UCSD-AML1 (cell line): Measurements from ENCODE around the gene PSME1.

Experiments used
- DNase-seq: peaks from one replicate; lab custom pipeline; 2025; ENCODE audit not compliant: unreplicated experiment; lab: John Stamatoyannopoulos, UW

PSME1 gene

GRCh38 chr14:24171422-24172260 lies 35.6 kb downstream of the PSME1 start, which contains the start of gene REC8:
Gene REC8, plus strand, starts transcription at chr14:24172080. Its CDS starts 473 bp downstream, at chr14:24172553.
- DNase-seq, result no peak

GRCh38 chr14:24172261-24172860 lies 36.4 kb downstream of the PSME1 start:
- DNase-seq, result no peak

GRCh38 chr14:24172871-24173281 lies 36.9 kb downstream of the PSME1 start:
- no peak for DNase-seq

DNA sequence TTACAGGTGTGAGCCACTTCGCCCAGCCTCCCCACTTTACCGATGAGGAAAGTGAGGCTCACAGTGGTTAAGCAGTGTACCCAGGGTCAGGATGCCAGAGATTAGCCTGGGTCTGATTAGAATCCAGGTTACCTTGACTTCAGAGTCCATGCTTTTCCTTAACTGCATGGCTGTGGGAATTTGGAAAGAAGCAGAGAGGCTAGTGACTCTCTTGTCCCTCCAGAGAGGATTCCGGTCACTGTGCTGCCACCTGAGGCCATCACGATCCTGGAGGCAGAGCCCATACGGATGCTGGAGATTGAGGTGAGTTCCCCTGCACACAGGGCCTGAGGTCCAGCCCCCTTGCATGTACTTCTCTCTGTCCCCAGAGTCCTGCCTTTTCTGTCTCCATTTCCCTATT lies 40.6 kb downstream of the PSME1 start:
- DNase-seq, result no peak

- no peak for DNase-seq
Measured at GRCh38 chr14:24177041-24177825, 41.2 kb downstream of the PSME1 start.

DNA sequence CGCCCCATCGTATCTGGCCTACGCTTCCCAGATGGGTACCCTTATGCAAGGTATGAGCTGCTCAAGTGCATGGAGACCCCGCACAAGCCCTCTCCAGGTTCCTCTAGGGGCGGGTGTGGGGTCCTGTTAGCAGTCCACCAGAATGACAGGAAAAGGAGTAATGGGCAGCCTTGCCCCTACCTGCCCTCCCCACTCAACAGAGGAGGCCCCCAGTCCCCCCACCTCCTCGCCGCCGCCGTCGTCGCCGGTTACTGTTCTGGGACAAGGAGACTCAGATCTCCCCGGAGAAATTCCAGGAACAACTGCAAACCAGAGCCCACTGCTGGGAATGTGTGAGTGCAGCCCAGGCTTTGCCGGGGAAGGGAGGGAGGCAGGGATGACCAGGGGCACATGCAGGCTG lies 41.9 kb downstream of the PSME1 start:
- no peak for DNase-seq

DNA sequence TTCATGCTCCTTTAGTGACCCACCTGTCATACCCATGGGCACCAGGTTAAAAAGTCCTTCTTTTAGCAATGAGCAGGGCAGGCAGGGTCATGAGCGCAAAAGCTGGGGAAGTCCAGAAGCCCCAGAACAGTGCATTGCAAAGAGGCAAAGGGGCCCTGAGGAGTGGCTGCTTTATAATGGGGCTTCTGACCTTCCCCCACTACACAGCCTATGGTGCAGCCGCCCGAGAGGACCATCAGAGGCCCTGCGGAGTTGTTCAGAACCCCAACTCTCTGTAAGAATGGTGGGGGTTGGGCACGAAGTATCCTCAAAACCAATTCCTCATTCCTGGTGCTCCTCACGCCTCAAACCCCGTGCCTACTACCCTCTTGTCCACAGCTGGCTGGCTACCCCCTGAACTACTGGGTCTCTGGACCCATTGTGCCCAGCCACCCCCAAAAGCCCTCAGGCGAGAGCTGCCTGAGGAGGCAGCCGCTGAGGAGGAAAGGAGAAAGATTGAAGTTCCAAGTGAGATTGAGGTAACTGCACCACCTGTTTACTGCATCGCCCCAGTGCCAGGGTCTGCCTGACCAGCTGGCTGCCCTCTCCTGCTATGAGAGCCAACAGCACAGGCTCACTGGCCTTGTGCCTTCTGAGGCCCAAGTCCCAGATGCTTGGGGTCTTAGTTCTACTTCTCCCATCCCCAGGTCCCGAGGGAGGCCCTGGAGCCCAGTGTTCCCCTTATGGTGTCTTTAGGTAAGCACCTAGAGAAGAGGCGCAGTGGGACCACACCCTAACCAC lies 42.6 kb downstream of the PSME1 start:
- no peak for DNase-seq

DNA sequence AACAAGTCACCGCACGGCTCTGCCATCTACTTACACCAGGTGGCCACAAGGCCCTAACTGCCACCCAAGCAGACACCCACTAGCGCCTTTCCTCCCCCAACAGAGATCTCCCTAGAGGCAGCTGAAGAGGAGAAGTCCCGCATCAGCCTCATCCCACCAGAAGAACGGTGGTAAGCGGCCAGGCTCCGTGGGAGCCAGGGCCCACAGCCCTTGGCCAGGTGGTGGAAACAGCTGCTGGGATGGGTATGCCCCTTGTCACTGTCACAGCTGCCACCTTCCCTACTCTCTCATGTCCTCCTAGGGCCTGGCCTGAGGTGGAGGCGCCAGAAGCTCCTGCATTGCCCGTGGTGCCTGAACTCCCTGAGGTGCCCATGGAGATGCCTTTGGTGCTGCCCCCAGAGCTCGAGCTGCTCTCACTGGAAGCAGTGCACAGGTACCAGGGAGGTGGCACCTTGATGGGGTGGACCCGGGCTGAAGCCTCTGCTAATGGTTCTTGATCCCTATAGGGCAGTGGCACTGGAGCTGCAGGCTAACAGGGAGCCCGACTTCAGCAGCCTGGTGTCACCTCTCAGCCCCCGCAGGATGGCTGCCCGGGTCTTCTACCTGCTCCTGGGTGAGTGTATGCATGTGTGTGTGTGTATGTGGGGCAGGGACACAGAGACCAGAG lies 43.4 kb downstream of the PSME1 start:
- no peak for DNase-seq

DNA sequence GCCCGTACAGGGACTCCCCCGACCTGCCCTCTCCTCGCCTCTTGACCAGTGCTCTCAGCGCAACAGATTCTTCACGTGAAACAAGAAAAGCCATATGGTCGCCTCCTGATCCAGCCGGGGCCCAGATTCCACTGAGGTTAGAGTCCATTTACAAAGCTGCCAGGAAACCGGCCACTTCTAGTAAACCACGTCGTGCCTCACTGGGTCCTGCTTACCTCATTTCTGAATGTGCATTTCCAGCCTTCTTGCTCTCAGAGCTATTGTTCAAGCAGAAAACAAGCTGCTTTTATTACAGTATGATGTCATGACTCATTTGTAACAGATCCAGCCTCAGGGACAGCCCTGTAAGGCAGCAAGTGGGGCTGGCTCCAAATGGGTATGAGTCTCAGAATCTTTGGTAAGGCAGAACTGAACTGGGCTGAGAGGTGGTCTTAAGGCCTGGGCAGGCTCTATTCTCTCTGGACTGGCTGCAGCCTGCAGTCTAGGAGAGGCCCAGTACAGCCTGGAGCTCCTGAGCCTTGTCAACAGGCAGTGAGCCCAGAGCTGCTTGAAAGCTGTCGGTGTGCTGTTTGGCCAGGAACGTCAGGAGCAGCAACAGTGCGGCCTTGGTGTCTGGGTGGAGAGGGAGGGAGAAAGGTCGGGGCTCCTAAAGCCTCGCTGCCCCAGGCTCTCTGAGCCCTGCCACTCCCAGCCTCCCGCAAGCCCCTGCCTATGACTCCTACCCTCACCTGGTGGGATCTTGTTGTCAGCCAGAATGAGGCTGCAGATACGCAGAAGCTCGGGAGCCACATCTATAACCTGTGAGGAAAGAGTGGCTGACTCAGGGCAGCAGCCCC lies 44.2 kb downstream of the PSME1 start:
- no peak for DNase-seq

GRCh38 chr14:24181371-24182077 lies 45.5 kb downstream of the PSME1 start:
- DNase-seq, result no peak

DNA sequence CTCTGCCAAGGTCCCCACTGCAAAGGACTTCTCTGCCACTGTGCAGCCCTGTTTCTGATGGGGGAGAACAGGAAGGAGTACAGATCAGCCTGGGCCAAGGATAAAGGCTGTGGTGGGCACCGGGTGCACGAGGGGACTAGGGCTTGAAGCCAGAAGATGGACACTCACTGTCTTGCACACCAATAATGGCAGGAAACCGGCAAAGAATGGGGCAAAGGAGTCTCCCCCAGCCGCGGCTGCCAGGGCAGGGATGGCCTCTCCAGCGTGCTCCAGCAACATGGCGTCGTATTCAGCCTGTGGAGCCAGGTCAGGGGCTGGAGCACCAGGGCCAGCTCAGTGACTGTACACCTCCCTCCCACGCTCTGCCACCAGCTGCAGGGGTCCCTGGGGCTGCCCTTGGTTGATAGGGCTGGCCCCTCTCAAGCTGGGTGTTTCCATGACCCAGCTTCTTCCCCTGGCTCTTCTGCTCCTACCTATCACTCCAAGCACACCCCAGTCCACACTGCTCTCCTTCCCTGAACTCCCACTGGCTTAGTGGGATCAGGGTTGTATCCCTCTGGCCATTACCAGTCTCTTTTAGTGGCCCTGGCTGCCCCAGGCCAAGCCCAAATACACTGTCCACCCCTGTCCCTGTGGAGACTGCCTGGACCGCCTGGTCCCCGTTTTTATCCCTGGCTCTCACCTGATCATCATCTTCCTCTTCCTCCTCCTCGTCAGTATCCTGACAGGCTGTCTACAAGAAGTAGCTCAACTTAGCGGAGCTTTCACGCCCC lies 46.3 kb downstream of the PSME1 start:
- DNase-seq, result no peak

- no peak for DNase-seq
Measured at GRCh38 chr14:24183014-24183481, 47.1 kb downstream of the PSME1 start.

- DNase-seq, result no peak
Measured at GRCh38 chr14:24184104-24184970, 48.3 kb downstream of the PSME1 start.

DNA sequence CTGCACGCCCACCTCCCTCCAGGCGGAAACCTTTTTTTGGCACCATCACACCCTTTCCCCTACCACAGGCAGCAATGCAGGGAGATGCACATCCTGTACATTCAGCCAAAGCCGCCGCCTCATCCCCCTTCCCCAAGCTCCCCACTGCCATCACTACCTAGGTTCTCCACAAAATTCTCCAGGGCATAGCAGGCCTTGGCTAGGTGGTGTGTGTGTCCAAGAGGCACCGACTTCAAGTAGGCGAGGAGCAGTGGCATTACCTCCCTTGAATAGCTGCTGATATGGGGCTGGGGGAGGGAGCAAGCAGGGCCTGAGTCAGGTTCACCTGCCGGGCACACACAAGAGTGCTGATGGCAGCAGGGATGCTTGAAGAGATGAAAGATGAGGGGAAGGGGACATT lies 49.0 kb downstream of the PSME1 start:
- DNase-seq, result no peak

DNA sequence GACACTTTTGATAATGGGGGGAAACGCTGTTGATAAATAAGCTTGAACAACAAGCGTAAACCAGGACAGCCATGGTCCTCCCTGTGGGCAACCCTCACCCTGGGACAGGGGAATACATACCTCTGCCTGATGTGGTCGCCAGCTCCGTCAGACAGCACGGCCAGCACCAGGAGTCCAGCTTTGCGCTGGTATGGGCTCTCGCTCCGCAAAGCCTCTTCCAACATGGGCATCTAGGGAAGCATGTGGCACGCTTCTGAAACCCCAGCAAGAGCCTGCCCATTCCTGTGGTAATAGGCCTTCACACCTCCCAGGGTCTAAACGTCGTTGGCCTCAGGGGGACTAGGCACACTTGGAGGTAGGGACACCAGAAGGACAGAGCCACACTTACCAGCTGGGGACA lies 49.7 kb downstream of the PSME1 start:
- DNase-seq, result no peak

DNA sequence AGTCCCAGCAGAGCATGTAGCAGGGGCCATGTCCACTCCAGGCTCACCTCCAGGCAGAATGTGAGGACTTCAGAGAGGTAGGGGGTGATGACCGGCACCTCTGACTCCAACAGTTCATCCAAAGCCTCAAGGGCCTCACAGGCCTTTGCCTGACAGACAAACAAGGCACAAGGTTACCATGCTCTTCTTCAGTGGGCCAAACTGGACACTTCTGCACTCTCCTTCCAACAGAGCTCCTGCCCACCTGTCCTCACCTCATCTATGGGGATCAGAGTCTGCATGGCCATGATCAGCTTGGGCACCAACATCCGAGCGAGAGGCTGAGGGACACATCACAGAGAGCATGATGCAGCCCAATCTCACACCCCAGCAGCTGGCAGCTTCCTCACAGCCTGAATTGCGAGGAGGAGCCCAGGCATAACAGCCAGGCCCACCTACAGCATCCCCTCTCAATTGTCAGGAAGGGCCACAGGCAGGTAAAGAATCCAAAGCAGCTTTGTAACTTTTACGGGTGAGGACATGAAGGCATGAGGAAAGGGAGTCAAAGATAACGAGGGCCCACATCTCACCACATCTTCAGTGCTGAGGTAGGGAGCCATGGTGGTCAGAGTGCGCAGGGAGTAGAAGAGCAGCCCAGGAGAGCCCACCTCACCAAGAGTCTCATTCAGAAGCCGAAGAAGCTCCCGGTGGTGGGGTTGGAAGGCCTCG lies 51.0 kb downstream of the PSME1 start:
- DNase-seq, result no peak

- no peak for DNase-seq
Measured at GRCh38 chr14:24187539-24187915, 51.5 kb downstream of the PSME1 start.
